Calu3 (cell line): ENCODE data around the gene HK2. TPM values are rescaled to one million over a fixed set of nuclear protein-coding genes. Genes with fewer than 3 reads are reported as not detected.

ENCODE experiments used
- BruUV-seq: library from RNA; stranded (reverse); fragments of 400-500 nt; replicated peaks from 2 replicates; lab custom pipeline; 2021; lab: Mats Ljungman, UMichigan
- CTCF ChIA-PET: fragments of 300-600 bp; sonication (Branson Sonifier 250); formaldehyde crosslinking; loops from one replicate; lab custom pipeline; 2022; ENCODE audit warnings: antibody characterized with exemption; lab: Charles Lee
- DNase-seq: peaks from one replicate; pipeline ENCODE4 v3.0.0; 2022
- H3K27ac Mint-ChIP-seq: one replicate; pipeline ENCODE4 v1.8.0; 2022; ENCODE audit warnings: mixed read lengths; ENCODE audit not compliant: unreplicated experiment
- H3K27me3 Mint-ChIP-seq: one replicate; pipeline ENCODE4 v1.8.0; 2022; ENCODE audit warnings: mixed read lengths; ENCODE audit not compliant: unreplicated experiment
- H3K36me3 Mint-ChIP-seq: one replicate; pipeline ENCODE4 v1.8.0; 2022; ENCODE audit warnings: mild to moderate bottlenecking, moderate library complexity, mixed read lengths; ENCODE audit not compliant: insufficient read depth, unreplicated experiment
- H3K4me1 Mint-ChIP-seq: one replicate; pipeline ENCODE4 v1.8.0; 2022; ENCODE audit warnings: mild to moderate bottlenecking, low read depth, mixed read lengths; ENCODE audit not compliant: unreplicated experiment
- H3K4me3 Mint-ChIP-seq: one replicate; pipeline ENCODE4 v1.8.0; 2022; ENCODE audit warnings: mild to moderate bottlenecking, low read depth, moderate library complexity, mixed read lengths; ENCODE audit not compliant: unreplicated experiment
- H3K9me3 Mint-ChIP-seq: one replicate; pipeline ENCODE4 v1.8.0; 2022; ENCODE audit warnings: low read depth, mixed read lengths; ENCODE audit not compliant: unreplicated experiment
- CTCF ChIP-seq: fragments of 200-600 bp; IDR thresholded peaks from one replicate; pipeline ENCODE4 v1.8.0; 2022; ENCODE audit warnings: antibody characterized with exemption; ENCODE audit not compliant: unreplicated experiment
- intact Hi-C: fragments of 100-400 bp; cut with micrococcal nuclease; formaldehyde crosslinking; loops from one replicate; pipeline ENCODE4 v1.10.0; 2022; ENCODE audit not compliant: unreplicated experiment
- total RNA-seq: library from RNA; stranded (reverse); gene quantifications from 2 replicates; pipeline ENCODE4 v1.2.3, GENCODE V29; 2022

The HK2 gene
- total RNA-seq, 1 experiment from 2014 or later = 56.5 TPM

GRCh38 chr2:74821177-74822126 lies 12.5 kb upstream of the HK2 start:
- H3K4me1 Mint-ChIP-seq = peaks cover 7% of the 10 kb centered on the region
- CTCF ChIA-PET = no interaction called here
- BruUV-seq = no TSS peak
- no peaks in the 10 kb centered on the region for H3K27me3 Mint-ChIP-seq
- no peaks in the 10 kb centered on the region for H3K36me3 Mint-ChIP-seq
- DNase-seq = no peak
- TF ChIP-seq CTCF = no peak
- intact Hi-C loops = no loop called here
- H3K27ac Mint-ChIP-seq = no peak overlapping the region
- H3K4me3 Mint-ChIP-seq = no peak overlapping the region
- no peaks in the 10 kb centered on the region for H3K9me3 Mint-ChIP-seq

GRCh38 chr2:74822771-74823566 lies 11.0 kb upstream of the HK2 start:
- intact Hi-C loops = no loop called here
- TF ChIP-seq CTCF = no peak
- Mint-ChIP-seq H3K4me3 (no peak overlapping the region), H3K27ac (no peak overlapping the region), H3K36me3 (no peaks in the 10 kb centered on the region), H3K27me3 (no peaks in the 10 kb centered on the region), H3K9me3 (no peaks in the 10 kb centered on the region), H3K4me1 (no peaks in the 10 kb centered on the region)
- no peak for DNase-seq
- no TSS peak for BruUV-seq
- CTCF ChIA-PET = interaction anchor here (0.6 to 0.7 kb wide), 3 partner anchors 12 to 454 kb away, joined by 3 read pairs; no protein-coding TSS in a partner anchor

- Mint-ChIP-seq H3K27me3 (no peaks in the 10 kb centered on the region), H3K27ac (no peak overlapping the region), H3K36me3 (no peaks in the 10 kb centered on the region), H3K9me3 (no peaks in the 10 kb centered on the region), H3K4me3 (no peak overlapping the region), H3K4me1 (no peaks in the 10 kb centered on the region)
- TF ChIP-seq CTCF = no peak
- BruUV-seq = no TSS peak
- intact Hi-C loops = no loop called here
- CTCF ChIA-PET = interaction anchor here (0.6 to 0.7 kb wide), 2 partner anchors 110 to 1301 kb away, joined by 4 read pairs; no protein-coding TSS in a partner anchor
- DNase-seq = no peak
These were observed 9.2 kb upstream of the HK2 start for GRCh38 chr2:74824679-74825078.

GRCh38 chr2:74828543-74828942 lies 5.4 kb upstream of the HK2 start:
- peaks cover 19% of the 10 kb centered on the region for H3K4me1 Mint-ChIP-seq
- H3K9me3 Mint-ChIP-seq = no peaks in the 10 kb centered on the region
- H3K36me3 Mint-ChIP-seq = peaks cover 2% of the 10 kb centered on the region
- no peak overlapping the region for H3K4me3 Mint-ChIP-seq
- no peak for DNase-seq
- TF ChIP-seq CTCF = no peak
- no peaks in the 10 kb centered on the region for H3K27me3 Mint-ChIP-seq
- intact Hi-C loops = no loop called here
- no TSS peak for BruUV-seq
- CTCF ChIA-PET = no interaction called here
- H3K27ac Mint-ChIP-seq = no peak overlapping the region
